T47D (cell line): ENCODE measurements around the gene CD55.
A peak's percentile ranks its signal among the peaks of the same experiment; 100 is the strongest.

Experiments used
- DNase-seq, 2 experiments: peaks; one replicate each; pipeline versions ENCODE4 v3.0.0 to v3.0.0-alpha.2; 2011 to 2012; ENCODE audit warnings: low read depth in 1 of 2, low spot score in 1 of 2
- JUND ChIP-seq: IDR thresholded peaks from 2 replicates; pipeline ENCODE4 v1.6.1; 2012; ENCODE audit warnings: low read depth
- in situ Hi-C: cut with HindIII; loops from 2 replicates; pipeline ENCODE4 v1.10.0; 2016; ENCODE audit warnings: low sequenced_read_pairs, low pct_unique_long_range_greater_than_20kb

The CD55 gene, protein sequence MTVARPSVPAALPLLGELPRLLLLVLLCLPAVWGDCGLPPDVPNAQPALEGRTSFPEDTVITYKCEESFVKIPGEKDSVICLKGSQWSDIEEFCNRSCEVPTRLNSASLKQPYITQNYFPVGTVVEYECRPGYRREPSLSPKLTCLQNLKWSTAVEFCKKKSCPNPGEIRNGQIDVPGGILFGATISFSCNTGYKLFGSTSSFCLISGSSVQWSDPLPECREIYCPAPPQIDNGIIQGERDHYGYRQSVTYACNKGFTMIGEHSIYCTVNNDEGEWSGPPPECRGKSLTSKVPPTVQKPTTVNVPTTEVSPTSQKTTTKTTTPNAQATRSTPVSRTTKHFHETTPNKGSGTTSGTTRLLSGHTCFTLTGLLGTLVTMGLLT

DNA sequence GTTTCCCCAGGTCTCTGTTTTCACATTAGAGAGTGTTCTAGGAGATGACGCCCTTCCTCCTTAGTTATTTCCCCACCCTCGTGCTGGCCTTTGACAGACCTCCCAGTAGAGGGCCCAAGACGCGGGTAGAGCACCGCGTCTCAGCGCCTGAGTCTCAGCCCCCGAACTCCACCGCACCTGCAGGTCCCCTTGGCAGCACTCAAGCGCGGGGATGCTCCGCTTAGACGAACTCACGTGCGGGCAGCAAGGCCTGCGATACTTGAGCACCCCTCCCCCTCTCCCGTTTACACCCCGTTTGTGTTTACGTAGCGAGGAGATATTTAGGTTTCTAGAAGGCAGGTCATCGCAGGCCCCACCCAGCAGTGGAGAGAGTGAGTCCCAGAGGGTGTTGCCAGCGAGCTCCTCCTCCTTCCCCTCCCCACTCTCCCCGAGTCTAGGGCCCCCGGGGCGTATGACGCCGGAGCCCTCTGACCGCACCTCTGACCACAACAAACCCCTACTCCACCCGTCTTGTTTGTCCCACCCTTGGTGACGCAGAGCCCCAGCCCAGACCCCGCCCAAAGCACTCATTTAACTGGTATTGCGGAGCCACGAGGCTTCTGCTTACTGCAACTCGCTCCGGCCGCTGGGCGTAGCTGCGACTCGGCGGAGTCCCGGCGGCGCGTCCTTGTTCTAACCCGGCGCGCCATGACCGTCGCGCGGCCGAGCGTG is at the start of gene CD55:
CD55 (plus strand) TSS at position 600 of the 711 bp plus-strand sequence; CDS start at position 688, 88 bp downstream.
- TF ChIP-seq JUND = peak; percentile 31; the same call in 1 of the 2 replicates
- in situ Hi-C loops = no loop called here
- peak; percentile 78 to 100 for DNase-seq

DNA sequence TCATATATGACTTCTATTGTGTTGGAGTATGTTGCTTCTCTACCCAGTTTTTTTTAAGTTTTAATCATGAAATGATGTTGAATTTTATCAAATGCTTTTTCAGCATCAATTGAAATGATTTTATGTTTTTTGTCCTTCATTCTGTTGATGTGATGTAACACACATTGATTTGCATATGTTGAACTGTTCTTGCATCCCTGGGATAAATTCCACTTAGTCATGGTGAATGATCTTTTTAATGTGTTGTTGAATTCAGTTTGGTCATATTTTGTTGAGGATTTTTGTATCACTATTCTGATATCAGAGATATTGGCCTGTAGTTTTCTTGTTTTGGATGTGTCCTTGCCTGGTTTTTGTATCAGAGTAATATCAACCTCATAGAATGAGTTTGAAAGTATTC is 46.6 kb upstream of the CD55 start:
- no peak for TF ChIP-seq JUND
- DNase-seq = no peak
- in situ Hi-C loops = no loop called here

DNA sequence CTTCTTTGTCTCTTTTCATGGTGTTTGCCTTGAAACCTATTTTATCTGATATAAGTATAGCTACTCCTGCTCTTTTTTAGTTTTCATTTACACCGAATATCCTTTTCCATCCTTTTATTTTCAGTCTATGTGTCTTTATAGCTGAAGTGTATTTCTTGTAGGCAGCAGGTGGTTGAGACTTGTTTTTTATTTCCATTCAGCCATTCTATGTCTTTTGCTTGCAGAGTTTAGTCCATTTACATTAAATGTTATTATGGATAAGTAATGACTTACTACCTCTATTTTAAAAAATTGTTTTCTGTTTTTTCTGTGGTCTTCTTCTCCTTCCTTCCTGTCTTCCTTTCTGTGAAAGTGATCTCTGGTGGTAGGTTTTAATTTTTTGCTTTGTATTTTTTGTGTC is 45.0 kb upstream of the CD55 start:
- no peak for DNase-seq
- TF ChIP-seq JUND = no peak
- in situ Hi-C loops = no loop called here

DNA sequence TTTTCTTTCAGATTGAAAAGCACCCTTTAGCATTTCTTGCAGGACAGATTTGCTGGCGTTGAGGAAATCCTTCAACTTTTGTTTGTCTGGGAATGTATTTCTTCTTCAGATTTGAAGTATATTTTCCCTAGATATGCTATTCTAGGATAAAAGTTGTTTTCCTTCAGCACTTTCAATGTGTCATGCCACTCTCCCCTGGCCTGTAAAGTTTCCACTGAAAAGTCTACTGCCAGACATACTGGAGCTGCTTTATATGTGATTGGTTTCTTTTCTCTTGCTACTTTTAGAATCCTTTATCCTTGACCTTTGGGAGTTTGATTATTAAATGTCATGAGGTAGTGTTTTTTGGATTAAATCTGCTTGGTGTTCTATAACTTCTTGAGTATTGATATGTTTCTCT is 44.2 kb upstream of the CD55 start:
- in situ Hi-C loops = no loop called here
- no peak for DNase-seq
- no peak for TF ChIP-seq JUND

DNA sequence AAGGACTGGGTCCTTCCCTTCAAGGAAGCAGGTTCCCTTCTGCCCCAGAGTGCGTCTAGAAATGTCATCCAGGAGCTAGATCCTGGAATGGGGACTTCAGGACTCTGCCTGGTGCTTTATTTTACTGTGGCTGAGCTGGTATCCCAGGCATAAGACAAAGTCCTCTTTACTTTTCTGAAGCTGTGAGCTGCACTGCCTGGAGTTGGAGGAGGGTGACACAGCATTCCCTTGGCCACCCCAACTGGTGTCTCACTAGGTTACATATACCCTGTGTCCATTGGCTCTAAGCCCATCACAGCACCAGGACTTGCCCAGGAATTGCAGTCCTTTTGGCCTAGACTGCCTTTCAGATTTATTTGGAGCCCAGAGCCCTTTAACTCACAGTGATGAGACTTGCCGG is 41.8 kb upstream of the CD55 start:
- in situ Hi-C loops = no loop called here
- TF ChIP-seq JUND = no peak

DNA sequence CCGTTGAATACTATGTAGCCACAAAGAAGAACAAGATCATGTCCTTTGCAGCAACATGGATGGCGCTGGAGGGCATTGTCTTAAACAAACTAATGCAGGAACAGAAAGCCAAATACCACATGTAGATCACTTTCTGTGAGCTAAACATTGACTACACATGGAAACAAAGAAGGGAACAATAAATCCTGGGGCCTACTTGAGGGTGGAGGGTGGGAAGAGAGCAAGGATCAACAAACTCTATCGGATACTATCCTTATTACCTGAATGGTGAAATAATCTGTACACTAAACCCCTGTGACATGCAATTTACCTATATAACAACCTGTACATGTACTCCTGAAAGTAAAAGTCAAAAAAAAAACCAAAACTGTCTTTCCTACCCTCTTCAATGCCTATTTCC is 40.8 kb upstream of the CD55 start:
- DNase-seq = no peak
- TF ChIP-seq JUND = no peak
- in situ Hi-C loops = no loop called here

More for the DNA sequence above, 41.8 kb upstream of the CD55 start:
- DNase-seq = peak in 1 of 2 experiments; percentile 41

DNA sequence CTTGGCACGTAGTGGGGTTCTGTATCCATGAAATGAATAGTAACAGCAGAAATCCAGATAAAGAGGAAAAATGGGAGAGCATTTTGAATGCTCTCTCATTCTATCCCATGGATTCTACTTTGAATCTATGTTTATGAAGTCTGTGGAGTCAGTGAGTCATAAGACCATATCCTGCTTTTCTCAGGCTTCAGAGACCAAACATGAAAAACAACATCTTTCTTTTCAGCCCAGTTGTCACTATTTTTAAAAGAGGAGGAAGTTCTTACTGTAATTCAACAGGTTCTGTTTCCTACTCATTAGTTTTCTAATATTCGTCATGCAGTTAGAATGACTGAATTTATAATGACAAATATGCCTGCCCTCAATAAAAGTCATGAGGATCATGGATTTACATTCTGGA is 39.4 kb upstream of the CD55 start:
- TF ChIP-seq JUND = no peak
- no peak for DNase-seq
- in situ Hi-C loops = no loop called here

DNA sequence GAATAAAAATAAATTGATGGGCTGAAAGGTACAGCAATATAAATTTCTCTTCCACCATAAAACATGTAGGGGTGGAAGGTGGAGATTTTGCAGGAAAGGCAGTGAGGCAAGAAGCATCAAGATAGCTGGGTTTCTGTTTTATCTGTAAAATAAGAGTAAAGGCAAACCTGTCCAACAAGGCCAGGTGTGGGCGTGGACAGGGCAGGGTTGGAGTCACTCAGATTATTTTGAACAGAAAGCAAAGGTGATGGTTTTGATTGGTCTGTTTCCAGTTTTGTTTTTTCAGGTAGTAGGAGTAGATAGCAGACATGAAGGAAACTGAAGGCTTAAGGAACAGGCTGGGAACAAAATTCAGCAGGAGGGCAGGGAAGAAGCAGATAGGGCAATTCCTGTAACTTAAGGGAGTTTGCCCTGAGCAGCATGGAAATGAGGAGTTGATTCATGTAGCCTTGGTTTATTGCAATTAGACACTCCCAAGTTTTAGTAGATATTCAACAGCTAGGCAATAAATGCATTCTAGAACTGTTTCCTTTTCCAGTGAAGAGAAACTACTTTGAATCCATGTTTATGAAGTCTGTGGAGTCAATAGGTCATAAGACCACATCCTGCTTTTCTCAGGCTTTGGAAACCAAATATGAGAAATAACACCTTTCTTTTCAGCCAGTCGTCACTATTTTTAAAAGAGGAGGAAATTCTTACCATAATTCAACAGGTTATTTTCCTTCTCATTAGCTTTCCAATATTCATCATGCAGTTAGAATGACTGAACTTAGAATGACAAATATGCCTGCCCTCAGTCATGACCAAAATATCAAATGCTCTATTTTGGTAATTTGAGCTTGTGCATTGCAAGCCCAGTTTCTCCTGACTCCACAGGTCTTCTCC is 38.7 kb upstream of the CD55 start:
- no peak for TF ChIP-seq JUND
- in situ Hi-C loops = no loop called here
- peak in 1 of 2 experiments; percentile 26 for DNase-seq

DNA sequence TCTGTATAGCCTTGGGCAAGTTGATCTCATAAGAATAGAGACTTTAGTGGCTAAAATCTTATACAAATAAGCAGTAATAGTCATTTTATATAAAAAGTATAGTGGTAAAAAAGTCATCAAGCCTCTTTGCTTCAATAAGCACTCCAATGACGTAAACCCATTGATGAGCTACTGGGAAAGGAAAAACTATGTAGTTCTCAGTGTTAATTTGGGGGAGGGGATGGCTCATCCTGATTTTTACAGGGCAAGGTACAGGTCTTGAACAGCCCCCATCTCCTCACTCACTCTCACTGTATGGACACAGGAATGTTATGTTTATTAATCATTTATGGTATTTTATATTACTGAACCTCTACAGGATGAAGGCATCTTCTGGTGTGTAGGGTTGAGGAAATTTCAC is 38.1 kb upstream of the CD55 start:
- in situ Hi-C loops = no loop called here
- DNase-seq = no peak
- TF ChIP-seq JUND = no peak

DNA sequence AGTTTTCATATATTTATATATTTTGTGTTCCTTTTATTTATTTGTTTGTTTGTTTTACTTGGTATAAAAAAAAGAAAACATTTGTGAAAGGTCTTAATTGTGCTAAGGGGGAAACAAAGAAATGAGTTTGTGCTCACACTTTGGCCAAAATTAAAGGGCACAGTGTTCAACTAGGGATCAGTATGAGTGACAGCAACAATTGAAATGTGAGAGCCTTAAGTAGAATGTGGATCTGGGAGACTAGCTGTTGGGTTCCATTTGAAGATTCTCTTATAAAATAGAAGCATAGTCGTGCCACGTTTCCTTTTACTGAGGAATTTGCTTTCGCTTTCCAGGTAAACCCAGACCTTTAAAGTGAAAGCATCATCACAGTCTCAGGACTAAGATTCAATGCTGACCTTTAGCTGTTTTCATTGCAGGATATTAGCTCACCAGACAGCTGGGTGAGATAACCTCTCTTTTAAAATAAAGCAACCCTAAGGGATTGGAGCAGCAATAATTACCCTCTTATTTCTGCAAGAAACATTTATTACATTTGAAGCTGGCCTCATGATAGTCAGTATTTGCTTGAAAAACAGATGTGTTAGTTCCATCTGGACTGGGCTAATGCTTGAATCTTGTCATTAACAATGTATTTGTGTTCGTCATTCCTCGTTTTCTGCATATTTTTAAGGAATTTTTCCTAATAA is 37.1 kb upstream of the CD55 start:
- no peak for DNase-seq
- no peak for TF ChIP-seq JUND
- in situ Hi-C loops = no loop called here

DNA sequence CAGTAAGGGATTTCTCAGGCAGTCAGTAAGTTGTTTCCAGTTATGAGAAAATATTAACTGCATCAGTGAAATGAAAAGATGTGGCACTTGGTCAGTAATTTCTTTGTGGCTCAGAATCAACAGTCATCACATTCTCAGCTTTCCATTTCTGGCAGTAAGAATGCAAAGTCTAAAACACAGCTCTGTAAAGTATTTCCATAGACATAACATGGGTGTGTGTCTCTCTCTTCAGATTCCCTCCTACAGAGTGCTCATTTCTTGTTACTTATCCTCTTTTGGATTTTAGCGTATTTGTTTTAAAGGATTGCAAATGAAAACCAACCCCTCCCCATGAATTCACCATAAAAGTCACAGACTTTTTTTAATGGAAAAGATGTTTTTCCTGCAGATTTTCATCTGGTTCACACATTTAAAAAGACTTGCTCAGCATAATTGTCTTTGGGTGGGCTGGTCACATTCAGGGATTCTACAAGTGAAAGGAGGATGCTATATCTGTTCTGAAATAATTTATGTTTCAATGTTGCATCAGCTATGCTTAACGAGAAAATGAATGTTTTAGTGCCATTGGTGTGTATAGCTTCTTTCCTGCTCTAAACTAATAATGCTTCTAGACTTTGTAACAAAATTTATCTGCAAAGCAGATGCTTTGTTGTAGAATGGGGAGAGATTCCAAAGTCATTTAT is 34.6 kb upstream of the CD55 start:
- DNase-seq = no peak
- in situ Hi-C loops = no loop called here
- no peak for TF ChIP-seq JUND
